ENCODE measurements around the gene NCOA4. TPM values are rescaled to one million over a fixed set of nuclear protein-coding genes. Genes with fewer than 3 reads are reported as not detected.

The NCOA4 gene
- total and polyA plus RNA-seq, 2 of the 8 experiments (the other 6 are each of a cell fraction or from before 2014, with no cell fraction given), result 28.9 to 65.2 TPM

GRCh38 chr10:46052057-46052790 is 21.8 kb upstream of the NCOA4 start:
- WGBS, 2 experiments (ENCODE audit: extremely low coverage in 1 of 2, insufficient coverage in 1 of 2, insufficient read length in 1 of 2, insufficient replicate concordance in 2 of 2, low coverage in 1 of 2, low lambda C conversion rate in 2 of 2, missing lambda C conversion rate in 1 of 2), result 77% methylated on average over 7 of the region's 7 CpGs; no CpG with 5 or more reads in 1 of the 2 experiments
- TF ChIP-seq CBX8 (IDR thresholded peaks at IDR 0.05; ENCODE audit: borderline replicate concordance, low read depth, low read length) (no peak), SIRT6 (IDR thresholded peaks at IDR 0.05; ENCODE audit: low read length) (no peak), EZH2 (IDR thresholded peaks at IDR 0.05; ENCODE audit: low read depth, low read length, severe bottlenecking) (no peak)

More at GRCh38 chr10:46052057-46052790, 21.8 kb upstream of the NCOA4 start:
- H3K79me2 ChIP-seq (ENCODE audit: control insufficient read depth in 1 of 2, insufficient read depth in 2 of 2, low read length in 2 of 2), result no peaks in the 10 kb centered on the region
- peak overlapping the region; percentile 2; the same call in 1 of the 2 replicates for H2AFZ ChIP-seq (ENCODE audit: low read length)
- no peak overlapping the region for H2AK5ac ChIP-seq (ENCODE audit: low read depth, low read length)
- H2BK120ac ChIP-seq (replicated peaks; ENCODE audit: low read depth, low read length), result no peak overlapping the region
- no peak overlapping the region for H4K91ac ChIP-seq (replicated peaks; ENCODE audit: insufficient read length, low read length)
- no peak overlapping the region for H2BK15ac ChIP-seq (ENCODE audit: low read length)
- no peaks in the 10 kb centered on the region for H4K20me1 ChIP-seq (replicated peaks in 1 of 2; ENCODE audit: control insufficient read depth in 1 of 2, insufficient read depth in 2 of 2, low read length in 2 of 2)
- no peaks in the 10 kb centered on the region for H3K27me3 ChIP-seq (replicated peaks in 1 of 4; ENCODE audit: control insufficient read depth in 3 of 4, extremely low read depth in 1 of 4, insufficient read depth in 3 of 4, low read length in 3 of 4)
- H4K8ac ChIP-seq (ENCODE audit: extremely low read depth, insufficient read depth, low read length), result no peak overlapping the region
- H2BK12ac ChIP-seq (ENCODE audit: low read depth, low read length), result no peak overlapping the region
- no peak overlapping the region for H4K5ac ChIP-seq (ENCODE audit: insufficient read length, low read depth, low read length)
- no peak overlapping the region for H3K9ac ChIP-seq (replicated peaks in 1 of 4; ENCODE audit: extremely low read depth in 1 of 4, low read depth in 3 of 4, low read length in 3 of 4)
- CTCF ChIA-PET (ENCODE audit: partially characterized antibody), result interaction anchor here (1.5 kb wide), 1 partner anchor 18 kb away, joined by 3 read pairs; no protein-coding TSS in a partner anchor
- H3K4me1 ChIP-seq (replicated peaks in 1 of 4; ENCODE audit: control insufficient read depth in 3 of 4, insufficient read depth in 4 of 4, low read length in 3 of 4), result peaks cover 2 to 14% (median 9%) of the 10 kb centered on the region in 4 experiments; a peak in 5 of 7 replicates
- H3K23me2 ChIP-seq (ENCODE audit: low read depth, low read length), result no peaks in the 10 kb centered on the region; the same call in 1 of the 2 replicates
- H3K56ac ChIP-seq (replicated peaks; ENCODE audit: insufficient read length, low read depth, low read length), result no peak overlapping the region
- POLR2A ChIA-PET (ENCODE audit: partially characterized antibody), result no interaction called here
- no peak overlapping the region for H3K23ac ChIP-seq (ENCODE audit: insufficient read length)
- H3K4ac ChIP-seq (replicated peaks; ENCODE audit: insufficient read length, low read depth, low read length), result no peak overlapping the region
- H3K36me3 ChIP-seq (ENCODE audit: control insufficient read depth in 2 of 4, insufficient read depth in 4 of 4, low read length in 3 of 4), result no peaks in the 10 kb centered on the region
- FAIRE-seq (no peak), DNase-seq (ENCODE audit: low read depth in 1 of 2, low spot score in 2 of 2) (no peak)
- H2BK20ac ChIP-seq (ENCODE audit: low read length), result no peak overlapping the region
- H3K4me2 ChIP-seq (ENCODE audit: insufficient read depth in 1 of 2, low read depth in 2 of 2, low read length in 2 of 2), result no peak overlapping the region
- no peak overlapping the region for H2BK5ac ChIP-seq (ENCODE audit: low read depth, low read length)
- no peak overlapping the region for H3K18ac ChIP-seq (ENCODE audit: extremely low read depth, low read length)
- no peaks in the 10 kb centered on the region for H3K79me1 ChIP-seq (ENCODE audit: low read depth, low read length)
- no peak overlapping the region for H3K27ac ChIP-seq (ENCODE audit: low read depth, low read length)
- H3K14ac ChIP-seq (ENCODE audit: insufficient read length), result no peak overlapping the region
- no peak overlapping the region for H3K4me3 ChIP-seq (ENCODE audit: extremely low read depth in 1 of 4, insufficient read depth in 2 of 4, low read depth in 3 of 4, low read length in 4 of 4)
- H3K9me3 ChIP-seq (ENCODE audit: insufficient read depth in 2 of 2, low read depth in 1 of 2, low read length in 1 of 2), result no peaks in the 10 kb centered on the region
